IMR-90 (cell line): ENCODE data around the gene TSPAN8. TPM values are rescaled to one million over a fixed set of nuclear protein-coding genes. Genes with fewer than 3 reads are reported as not detected.

ENCODE experiments used
- ATAC-seq: fragments of 200-7000 bp; cut with Tn5 transposase; 2 replicates; pipeline ENCODE4 v1.9.1; 2020; ENCODE audit warnings: low read depth, mild to moderate bottlenecking, moderate library complexity
- BruUV-seq: library from RNA; stranded (reverse); fragments of 400-500 nt; replicated peaks from 2 replicates; lab custom pipeline; 2021; lab: Mats Ljungman, UMichigan
- CTCF ChIA-PET: fragments of 300-600 bp; formaldehyde crosslinking; extraction: SDS; loops from one replicate; lab custom pipeline; 2021; ENCODE audit warnings: antibody characterized with exemption; lab: Yijun Ruan, JAX
- POLR2A ChIA-PET: fragments of 300-600 bp; sonication (Branson Sonifier 250); formaldehyde crosslinking; loops from one replicate; lab custom pipeline; 2022; ENCODE audit warnings: antibody characterized with exemption; ENCODE audit not compliant: unreplicated experiment; lab: Charles Lee
- DNase-seq: peaks from one replicate; pipeline ENCODE4 v3.0.0; 2013
- H2AFZ ChIP-seq: replicated peaks from 2 replicates; pipeline ENCODE3; 2013; ENCODE audit warnings: low read length, mild to moderate bottlenecking; ENCODE audit not compliant: poor library complexity
- H2AK5ac ChIP-seq: 2 replicates; pipeline ENCODE4 v1.6.1; 2013; ENCODE audit warnings: low read depth, low read length, inconsistent platforms
- H2AK9ac ChIP-seq: replicated peaks from 2 replicates; pipeline ENCODE3; 2013; ENCODE audit warnings: mild to moderate bottlenecking, low read depth, low read length, moderate library complexity; ENCODE audit not compliant: poor library complexity
- H2BK120ac ChIP-seq: 2 replicates; pipeline ENCODE4 v1.6.1; 2013; ENCODE audit warnings: low read depth, low read length, inconsistent platforms
- H2BK15ac ChIP-seq: 3 replicates; pipeline ENCODE4 v1.6.1; 2013; ENCODE audit warnings: low read depth, low read length, inconsistent platforms
- H2BK20ac ChIP-seq: 2 replicates; pipeline ENCODE4 v1.6.1; 2013; ENCODE audit warnings: low read depth, mild to moderate bottlenecking, inconsistent platforms, low read length, moderate library complexity
- H2BK5ac ChIP-seq: 2 replicates; pipeline ENCODE4 v1.6.1; 2013; ENCODE audit warnings: mild to moderate bottlenecking, low read depth, low read length, inconsistent platforms; ENCODE audit not compliant: poor library complexity, severe bottlenecking
- H3K14ac ChIP-seq: replicated peaks from 2 replicates; pipeline ENCODE4 v1.6.1; 2013; ENCODE audit warnings: low read depth, low read length, inconsistent platforms
- H3K18ac ChIP-seq: 2 replicates; pipeline ENCODE4 v1.6.1; 2013; ENCODE audit warnings: low read depth, low read length, control low read depth
- H3K23ac ChIP-seq: 2 replicates; pipeline ENCODE4 v1.6.1; 2013; ENCODE audit warnings: low read depth, low read length, inconsistent platforms
- H3K27ac ChIP-seq: 2 replicates; pipeline ENCODE4 v1.5.1; 2013; ENCODE audit warnings: mild to moderate bottlenecking, control low read depth, low read length; ENCODE audit not compliant: insufficient read depth
- H3K27me3 ChIP-seq: 2 replicates; pipeline ENCODE4 v1.6.1; 2013; ENCODE audit warnings: low read length; ENCODE audit not compliant: control insufficient read depth, insufficient read depth
- H3K36me3 ChIP-seq: 2 replicates; pipeline ENCODE4 v1.6.1; 2013; ENCODE audit warnings: low read length, mixed read lengths; ENCODE audit not compliant: control insufficient read depth, insufficient read depth
- H3K4ac ChIP-seq: 2 replicates; pipeline ENCODE4 v1.6.1; 2013; ENCODE audit warnings: low read depth, low read length, inconsistent platforms
- H3K4me1 ChIP-seq: 2 replicates; pipeline ENCODE4 v1.6.1; 2013; ENCODE audit warnings: low read length, mixed read lengths; ENCODE audit not compliant: control insufficient read depth, insufficient read depth
- H3K4me2 ChIP-seq: 2 replicates; pipeline ENCODE4 v1.6.1; 2013; ENCODE audit warnings: low read depth, mild to moderate bottlenecking, control low read depth, low read length, moderate library complexity
- H3K4me3 ChIP-seq: 2 replicates; pipeline ENCODE4 v1.5.1; 2013; ENCODE audit warnings: low read depth, mild to moderate bottlenecking, control low read depth, low read length, moderate library complexity; ENCODE audit not compliant: insufficient read depth
- H3K56ac ChIP-seq: 2 replicates; pipeline ENCODE4 v1.6.1; 2013; ENCODE audit warnings: low read length, inconsistent platforms; ENCODE audit not compliant: insufficient read depth; ENCODE audit errors: extremely low read depth
- H3K79me1 ChIP-seq, 2 experiments: 2 replicates each; pipeline ENCODE4 v1.6.1; 2013; ENCODE audit warnings: low read length in 2 of 2, inconsistent platforms in 1 of 2, low read depth in 1 of 2
- H3K9ac ChIP-seq: 2 replicates; pipeline ENCODE4 v1.6.1; 2013; ENCODE audit warnings: low read depth, low read length, control low read depth
- H3K9me1 ChIP-seq: 2 replicates; pipeline ENCODE4 v1.6.1; 2013; ENCODE audit warnings: low read length, inconsistent platforms; ENCODE audit not compliant: insufficient read depth
- H3K9me3 ChIP-seq: 2 replicates; pipeline ENCODE4 v1.6.1; 2013; ENCODE audit warnings: low read length; ENCODE audit not compliant: control insufficient read depth, insufficient read depth
- H4K20me1 ChIP-seq: 2 replicates; pipeline ENCODE4 v1.6.1; 2013; ENCODE audit warnings: low read length, inconsistent platforms; ENCODE audit not compliant: insufficient read depth
- H4K5ac ChIP-seq: 2 replicates; pipeline ENCODE4 v1.6.1; 2013; ENCODE audit warnings: mild to moderate bottlenecking, low read depth, low read length, control low read depth
- H4K8ac ChIP-seq, 2 experiments: 2 replicates each; pipeline ENCODE4 v1.6.1; 2013; ENCODE audit warnings: low read depth in 2 of 2, low read length in 2 of 2, control low read depth in 1 of 2, inconsistent platforms in 1 of 2
- H4K91ac ChIP-seq: 2 replicates; pipeline ENCODE4 v1.6.1; 2013; ENCODE audit warnings: low read depth, low read length, inconsistent platforms; ENCODE audit not compliant: insufficient read depth
- BHLHE40 ChIP-seq: fragments of 150-350 bp; IDR thresholded peaks from 2 replicates; pipeline ENCODE4 v1.6.1; 2016; ENCODE audit warnings: mild to moderate bottlenecking, low read depth, low read length
- CTCF ChIP-seq: conservative IDR thresholded peaks from 2 replicates; pipeline ENCODE4 v1.5.1; 2012; ENCODE audit warnings: mild to moderate bottlenecking, low read depth, low read length, improper control_type of control experiment
- MAFK ChIP-seq: IDR thresholded peaks from 2 replicates; pipeline ENCODE4 v1.6.1; 2012; ENCODE audit warnings: low read depth, low read length, improper control_type of control experiment
- MAZ ChIP-seq: IDR thresholded peaks from 2 replicates; pipeline ENCODE4 v1.6.1; 2012; ENCODE audit warnings: low read depth, mild to moderate bottlenecking, low read length, improper control_type of control experiment, moderate library complexity, borderline replicate concordance
- MXI1 ChIP-seq: IDR thresholded peaks from 2 replicates; pipeline ENCODE4 v1.6.1; 2012; ENCODE audit warnings: low read depth, mild to moderate bottlenecking, low read length, moderate library complexity, borderline replicate concordance
- POLR2A ChIP-seq: IDR thresholded peaks from 2 replicates; pipeline ENCODE4 v1.6.1; 2012; ENCODE audit warnings: mild to moderate bottlenecking, low read depth, low read length
- RAD21 ChIP-seq: IDR thresholded peaks from 2 replicates; pipeline ENCODE4 v1.6.1; 2012; ENCODE audit warnings: low read length, improper control_type of control experiment
- WGBS, 2 experiments: methylation state at CpG; one replicate each; pipeline versions ENCODE4 v1.1.5 to v1.1.7; 2013; ENCODE audit warnings: missing lambda C conversion rate in 2 of 2; ENCODE audit not compliant: insufficient read length in 1 of 2; ENCODE audit errors: extremely low coverage in 2 of 2; 5-methylcytosine and 5-hydroxymethylcytosine counted together
- dilution Hi-C: fragments of 300-500 bp; cut with HindIII; formaldehyde crosslinking; loops from one replicate; pipeline ENCODE4 v1.14.3; 2018; ENCODE audit warnings: low sequenced_read_pairs; ENCODE audit not compliant: unreplicated experiment
- in situ Hi-C: fragments of 300-500 bp; cut with MboI; formaldehyde crosslinking; loops from 3 replicates; pipeline ENCODE4 v1.14.3; 2019; ENCODE audit warnings: low sequenced_read_pairs, inconsistent platforms, mixed read lengths
- intact Hi-C: fragments of 100-400 bp; cut with micrococcal nuclease; formaldehyde crosslinking; loops from 2 replicates; pipeline ENCODE4 v1.10.0; 2022
- polyA plus RNA-seq, 3 experiments: library from polyadenylated mRNA; depleted of rRNA; stranded (reverse); fragments of >200 nt; gene quantifications; 2 replicates each; pipeline ENCODE4 v1.2.3, GENCODE V29; 2012; ENCODE audit warnings: low replicate concordance in 1 of 3
- total RNA-seq: library from RNA; depleted of rRNA; stranded (reverse); fragments of >200 nt; gene quantifications from 2 replicates; pipeline ENCODE4 v1.2.3, GENCODE V29; 2012

Gene TSPAN8
- total and polyA plus RNA-seq, 2 of the 4 experiments (the other 2 are of a cell fraction), result not detected

GRCh38 chr12:71139153-71139735, 18.6 kb downstream of the TSPAN8 start:
- CTCF ChIA-PET, result no interaction called here
- no peak overlapping the region for H2BK5ac ChIP-seq
- ATAC-seq, result no peak
- DNase-seq, result no peak
- TF ChIP-seq MXI1, result no peak
- no peak for TF ChIP-seq RAD21
- no peak for TF ChIP-seq POLR2A
- no peak for TF ChIP-seq BHLHE40
- no peak for TF ChIP-seq MAZ
- no peak for TF ChIP-seq CTCF
- no peak for TF ChIP-seq MAFK
- dilution Hi-C loops (no loop called here), intact Hi-C loops (no loop called here), in situ Hi-C loops (no loop called here)
- H3K4me3 ChIP-seq, result no peak overlapping the region
- no peaks in the 10 kb centered on the region for H3K79me1 ChIP-seq
- POLR2A ChIA-PET, result no interaction called here
- no peaks in the 10 kb centered on the region for H3K27me3 ChIP-seq
- no peak overlapping the region for H3K56ac ChIP-seq
- no peak overlapping the region for H4K8ac ChIP-seq
- no peaks in the 10 kb centered on the region for H3K9me1 ChIP-seq
- BruUV-seq, result no TSS peak
- H3K14ac ChIP-seq, result no peak overlapping the region
- no peak overlapping the region for H2BK120ac ChIP-seq
- H3K18ac ChIP-seq, result no peak overlapping the region
- H3K4me2 ChIP-seq, result no peak overlapping the region
- no peak overlapping the region for H2AK5ac ChIP-seq
- H2AFZ ChIP-seq, result no peak overlapping the region
- no peak overlapping the region for H3K9ac ChIP-seq
- 55% methylated on average over 3 of the region's 6 CpGs; no CpG with 5 or more reads in 1 of the 2 experiments for WGBS, 2 experiments
- no peaks in the 10 kb centered on the region for H3K4me1 ChIP-seq
- no peak overlapping the region for H4K91ac ChIP-seq
- H2BK15ac ChIP-seq, result no peak overlapping the region
- no peak overlapping the region for H3K23ac ChIP-seq
- no peak overlapping the region for H3K27ac ChIP-seq
- no peak overlapping the region for H2BK20ac ChIP-seq
- H3K36me3 ChIP-seq, result no peaks in the 10 kb centered on the region
- H2AK9ac ChIP-seq, result no peak overlapping the region
- no peak overlapping the region for H4K5ac ChIP-seq
- no peak overlapping the region for H3K4ac ChIP-seq
- H4K20me1 ChIP-seq, result no peaks in the 10 kb centered on the region
- peaks cover 2% of the 10 kb centered on the region; the same call in 1 of the 2 replicates for H3K9me3 ChIP-seq
